SK-N-SH (cell line): ENCODE results near the gene RBBP8NL. TPM values are rescaled to one million over a fixed set of nuclear protein-coding genes. Genes with fewer than 3 reads are reported as not detected.

ENCODE experiments used
- CTCF ChIA-PET: fragments of 300-600, 350-600 bp; formaldehyde crosslinking; extraction: SDS; loops from one replicate; lab custom pipeline; 2021; lab: Yijun Ruan, JAX
- POLR2A ChIA-PET: fragments of 350-600 bp; sonication (Branson Sonifier 250); formaldehyde crosslinking; extraction: SDS; loops from one replicate; lab custom pipeline; 2020; ENCODE audit warnings: antibody characterized with exemption, inconsistent platforms; lab: Yijun Ruan, JAX
- DNase-seq: peaks from one replicate; pipeline ENCODE4 v3.0.0; 2012
- H2AFZ ChIP-seq: fragments of 200-600 bp; sonication (generic); 2 replicates; pipeline ENCODE4 v1.8.1; 2016; ENCODE audit warnings: antibody characterized with exemption, mild to moderate bottlenecking, low read depth
- H3F3A ChIP-seq: fragments of 200-600 bp; sonication (generic); replicated peaks from 2 replicates; pipeline ENCODE3; 2016; ENCODE audit warnings: antibody characterized with exemption, mild to moderate bottlenecking; ENCODE audit not compliant: insufficient read depth
- H3K27ac ChIP-seq, 2 experiments: fragments of 200-500 bp in 1 of 2; fragments of 200-600 bp in 1 of 2; sonication (Bioruptor generic) in 1 of 2; sonication (generic), shearing (Covaris generic) in 1 of 2; 2 replicates each; pipeline versions ENCODE4 v1.5.1 to v1.6.1; 2014 to 2016; ENCODE audit warnings: low read depth in 2 of 2, inconsistent platforms in 1 of 2, low read length in 1 of 2, mild to moderate bottlenecking in 1 of 2, mixed read lengths in 1 of 2
- H3K27me3 ChIP-seq: fragments of 200-600 bp; sonication (generic), shearing (Covaris generic); 2 replicates; pipeline ENCODE4 v1.6.1; 2016; ENCODE audit warnings: mixed run types; ENCODE audit not compliant: insufficient read depth
- H3K36me3 ChIP-seq, 2 experiments: fragments of 200-500 bp in 1 of 2; fragments of 200-600 bp in 1 of 2; sonication (Bioruptor generic) in 1 of 2; sonication (generic) in 1 of 2; replicated peaks in 1 of 2; 2 replicates each; pipeline versions ENCODE3 to v1.5.1; 2014 to 2016; ENCODE audit warnings: low read length in 1 of 2, mild to moderate bottlenecking in 1 of 2; ENCODE audit not compliant: insufficient read depth in 2 of 2, control insufficient read depth in 1 of 2
- H3K4me1 ChIP-seq, 2 experiments: fragments of 200-500 bp in 1 of 2; fragments of 200-600 bp in 1 of 2; sonication (Bioruptor generic) in 1 of 2; sonication (generic), shearing (Covaris generic) in 1 of 2; 2 replicates each; pipeline versions ENCODE4 v1.5.1 to v1.6.1; 2014 to 2016; ENCODE audit warnings: low read depth in 1 of 2, low read length in 1 of 2, mixed run types in 1 of 2; ENCODE audit not compliant: insufficient read depth in 2 of 2, control insufficient read depth in 1 of 2
- H3K4me2 ChIP-seq: fragments of 200-600 bp; sonication (generic), shearing (Covaris generic); 2 replicates; pipeline ENCODE4 v1.6.1; 2017; ENCODE audit warnings: mixed run types
- H3K4me3 ChIP-seq, 2 experiments: fragments of 200-500 bp in 1 of 2; fragments of 200-600 bp in 1 of 2; sonication (Bioruptor generic) in 1 of 2; sonication (generic), shearing (Covaris generic) in 1 of 2; 2 replicates each; pipeline versions ENCODE4 v1.5.1 to v1.8.1; 2014 to 2016; ENCODE audit warnings: low read depth in 2 of 2, inconsistent platforms in 1 of 2, low read length in 1 of 2, mild to moderate bottlenecking in 1 of 2, mixed read lengths in 1 of 2, moderate library complexity in 1 of 2
- H3K79me2 ChIP-seq: fragments of 200-600 bp; sonication (generic); 2 replicates; pipeline ENCODE4 v1.8.1; 2017; ENCODE audit warnings: mild to moderate bottlenecking; ENCODE audit not compliant: insufficient read depth
- H3K9ac ChIP-seq: fragments of 200-600 bp; sonication (generic); 2 replicates; pipeline ENCODE4 v1.6.1; 2017; ENCODE audit warnings: mixed run types
- H3K9me2 ChIP-seq: fragments of 200-600 bp; sonication (generic); 2 replicates; pipeline ENCODE4 v1.6.1; 2017; ENCODE audit warnings: mixed run types
- H3K9me3 ChIP-seq: fragments of 200-600 bp; sonication (generic); 2 replicates; pipeline ENCODE4 v1.6.1; 2017; ENCODE audit warnings: mixed run types, mild to moderate bottlenecking, moderate library complexity
- H4K20me1 ChIP-seq: fragments of 200-600 bp; sonication (generic); 2 replicates; pipeline ENCODE4 v1.6.1; 2017; ENCODE audit warnings: mild to moderate bottlenecking, mixed run types; ENCODE audit not compliant: insufficient read depth
- CTCF ChIP-seq: fragments of 200-600 bp; sonication (generic); IDR thresholded peaks from 2 replicates; pipeline ENCODE4 v1.6.1; 2017; ENCODE audit warnings: antibody characterized with exemption, mild to moderate bottlenecking, moderate library complexity
- ELF1 ChIP-seq: IDR thresholded peaks from 2 replicates; pipeline ENCODE4 v1.4.0; 2012
- EP300 ChIP-seq, 2 experiments: IDR thresholded peaks; 2 replicates each; pipeline versions ENCODE4 v1.4.0 to v1.6.1; 2012; ENCODE audit warnings: borderline replicate concordance in 1 of 2, low read depth in 1 of 2, low read length in 1 of 2
- EZH2phosphoT487 ChIP-seq: fragments of 200-600 bp; sonication (generic); IDR thresholded peaks from 2 replicates; pipeline ENCODE4 v1.6.1; 2017; ENCODE audit warnings: low read depth, mixed run types, mild to moderate bottlenecking, antibody characterized with exemption, moderate library complexity, borderline replicate concordance
- FOSL2 ChIP-seq: IDR thresholded peaks from 2 replicates; pipeline ENCODE4 v1.4.0; 2012; ENCODE audit warnings: low read depth, mild to moderate bottlenecking, moderate library complexity, borderline replicate concordance
- FOXM1 ChIP-seq: IDR thresholded peaks from 2 replicates; pipeline ENCODE4 v1.4.0; 2012; ENCODE audit warnings: low read depth, mild to moderate bottlenecking
- JUND ChIP-seq: IDR thresholded peaks from 2 replicates; pipeline ENCODE4 v1.4.0; 2012
- MAX ChIP-seq: IDR thresholded peaks from 2 replicates; pipeline ENCODE4 v1.4.0; 2012; ENCODE audit warnings: low read depth
- MEF2A ChIP-seq: IDR thresholded peaks from 2 replicates; pipeline ENCODE4 v1.4.0; 2012; ENCODE audit warnings: low read depth, borderline replicate concordance
- MXI1 ChIP-seq: IDR thresholded peaks from 2 replicates; pipeline ENCODE4 v1.6.1; 2012; ENCODE audit warnings: mild to moderate bottlenecking, low read depth, low read length, improper control_type of control experiment
- NFIC ChIP-seq: IDR thresholded peaks from 2 replicates; pipeline ENCODE4 v1.4.0; 2012; ENCODE audit warnings: borderline replicate concordance
- RCOR1 ChIP-seq: fragments of 150-350 bp; IDR thresholded peaks from 2 replicates; pipeline ENCODE4 v1.6.1; 2017; ENCODE audit warnings: antibody characterized with exemption, low read length
- REST ChIP-seq: IDR thresholded peaks from 2 replicates; pipeline ENCODE4 v1.6.1; 2012; ENCODE audit warnings: mild to moderate bottlenecking, low read depth, low read length, moderate library complexity
- RXRA ChIP-seq: IDR thresholded peaks from 2 replicates; pipeline ENCODE4 v1.4.0; 2012; ENCODE audit warnings: low read depth, mild to moderate bottlenecking, borderline replicate concordance
- SMC3 ChIP-seq: IDR thresholded peaks from 2 replicates; pipeline ENCODE4 v1.6.1; 2012; ENCODE audit warnings: low read depth, low read length, improper control_type of control experiment
- TAF1 ChIP-seq: IDR thresholded peaks from 2 replicates; pipeline ENCODE4 v1.6.1; 2012; ENCODE audit warnings: low read depth, mild to moderate bottlenecking, low read length, moderate library complexity, borderline replicate concordance
- TCF12 ChIP-seq: IDR thresholded peaks from 2 replicates; pipeline ENCODE4 v1.4.0; 2012
- YY1 ChIP-seq: IDR thresholded peaks from 2 replicates; pipeline ENCODE4 v1.4.0; 2012; ENCODE audit warnings: low read depth, mild to moderate bottlenecking
- ZBTB33 ChIP-seq: IDR thresholded peaks from 2 replicates; pipeline ENCODE4 v1.4.0; 2012; ENCODE audit warnings: low read depth, borderline replicate concordance
- WGBS: methylation state at CpG from one replicate; pipeline ENCODE4 v1.1.6; 2017; ENCODE audit warnings: low lambda C conversion rate; 5-methylcytosine and 5-hydroxymethylcytosine counted together
- polyA plus RNA-seq, 3 experiments: library from polyadenylated mRNA; depleted of rRNA; stranded (reverse); fragments of >200 nt; gene quantifications; 2 replicates each; pipeline ENCODE4 v1.2.3, GENCODE V29; 2012

RBBP8NL gene
- polyA plus RNA-seq, 1 of the 3 experiments (the other 2 are of a cell fraction) = not detected

GRCh38 chr20:62420846-62421715 lies 6.3 kb downstream of the RBBP8NL start (continued):
- TF ChIP-seq JUND (no peak), FOSL2 (no peak)

- ChIA-PET POLR2A (no interaction called here), CTCF (interaction anchor here (0.8 to 2.8 kb wide), 3 partner anchors 9 to 369 kb away, joined by 3 to 16 read pairs (median 4); no protein-coding TSS in a partner anchor)
- Histone ChIP-seq H3K4me3 (no peak overlapping the region), H3K27ac (no peak overlapping the region), H3K9me3 (no peaks in the 10 kb centered on the region), H2AFZ (no peak overlapping the region), H3K9ac (no peak overlapping the region), H3K4me2 (no peak overlapping the region), H3K36me3 (no peaks in the 10 kb centered on the region), H3K79me2 (no peaks in the 10 kb centered on the region), H3K27me3 (no peaks in the 10 kb centered on the region), H3K4me1 (no peaks in the 10 kb centered on the region), H3K9me2 (no peaks in the 10 kb centered on the region), H4K20me1 (no peaks in the 10 kb centered on the region), H3F3A (no peaks in the 10 kb centered on the region)
- no peak for DNase-seq
- 68% methylated on average over 6 of the region's 9 CpGs for WGBS
- TF ChIP-seq JUND = no peak
- TF ChIP-seq REST = no peak
- TF ChIP-seq RXRA = no peak
- no peak for TF ChIP-seq TAF1
- TF ChIP-seq ELF1 = no peak
- TF ChIP-seq MXI1 = no peak
- no peak for TF ChIP-seq FOSL2
- no peak for TF ChIP-seq FOXM1
- no peak for TF ChIP-seq NFIC
- no peak for TF ChIP-seq YY1
- no peak for TF ChIP-seq ZBTB33
- TF ChIP-seq MEF2A = no peak
- no peak for TF ChIP-seq CTCF
- no peak for TF ChIP-seq EZH2phosphoT487
- no peak for TF ChIP-seq RCOR1
- TF ChIP-seq MAX = no peak
- no peak for TF ChIP-seq SMC3
- no peak for TF ChIP-seq TCF12
- no peak for TF ChIP-seq EP300 (IDR thresholded peaks at IDR 0.05; ENCODE audit: borderline replicate concordance in 1 of 2, low read depth in 1 of 2, low read length in 1 of 2)
These were observed 7.6 kb downstream of the RBBP8NL start for GRCh38 chr20:62419759-62420158.
